T-helper 1 cell treated with Interleukin-12 subunit alpha and Interleukin-12 subunit beta and Interleukin-4 antibody, amounts not matched to agents 30 ng/mL and 1 ng/mL, for 36 hours (primary cell): Measurements from ENCODE around the gene PSMD11. TPM values are rescaled to one million over a fixed set of nuclear protein-coding genes. Genes with fewer than 3 reads are reported as not detected.
"Not testable (repeated sequence)": the region's sequence is repeated elsewhere in the genome, so short reads cannot be mapped to it uniquely, and the experiment has no call there.

Source experiments
- intact Hi-C: fragments of 100-400 bp; cut with micrococcal nuclease; formaldehyde crosslinking; loops from one replicate; pipeline ENCODE4 v1.15.1; 2024
- total RNA-seq: library from RNA; stranded (reverse); gene quantifications from 2 replicates; pipeline ENCODE4 v1.2.3, GENCODE V29; 2022

The PSMD11 gene
- total RNA-seq = 133 and 145 TPM in 2 replicates

DNA sequence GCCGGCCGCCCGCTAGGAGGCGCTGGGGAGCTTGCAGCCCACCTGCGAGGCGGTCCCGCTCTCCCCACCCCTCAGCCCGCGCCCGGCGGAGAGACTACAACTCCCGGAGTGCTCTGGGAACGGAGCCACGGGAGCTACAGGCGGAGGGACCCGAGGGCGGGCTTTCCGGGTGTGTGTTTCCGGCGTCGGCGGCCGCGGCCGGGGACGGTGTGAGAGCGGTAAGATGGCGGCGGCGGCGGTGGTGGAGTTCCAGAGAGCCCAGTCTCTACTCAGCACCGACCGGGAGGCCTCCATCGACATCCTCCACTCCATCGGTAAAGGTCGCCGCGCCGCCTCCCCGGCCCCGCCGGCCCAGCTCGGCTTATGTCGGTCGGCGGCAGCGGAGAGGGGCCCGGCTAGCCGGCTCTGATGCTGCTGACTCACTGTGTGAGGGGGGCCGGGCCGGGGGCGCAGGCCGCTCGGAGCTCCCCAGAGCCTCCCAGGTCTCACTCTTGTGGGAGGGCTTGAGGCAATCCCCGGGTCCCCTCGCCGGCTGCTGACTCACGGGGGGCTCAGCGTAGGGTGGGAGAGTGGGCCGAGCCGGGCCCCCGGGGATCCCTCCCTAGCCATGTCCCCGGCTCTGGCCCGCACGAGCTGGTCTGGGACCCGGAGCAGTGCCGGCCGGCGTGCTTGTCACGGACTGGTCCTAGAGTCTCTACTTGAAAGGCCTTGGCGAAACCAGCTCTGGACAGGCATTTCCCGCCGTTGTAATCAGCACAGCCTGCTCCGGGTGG lies at the start of gene PSMD11:
Gene PSMD11, plus strand, starts transcription at position 210 of the 773 bp plus-strand sequence. Its CDS starts 14 bp downstream, at position 224.
- intact Hi-C loops = loop anchor here (1.0 to 5.0 kb wide), 7 partner anchors 17 to 543 kb away; partner anchors contain the start of genes MYO1D, UTP6 and ZNF207

DNA sequence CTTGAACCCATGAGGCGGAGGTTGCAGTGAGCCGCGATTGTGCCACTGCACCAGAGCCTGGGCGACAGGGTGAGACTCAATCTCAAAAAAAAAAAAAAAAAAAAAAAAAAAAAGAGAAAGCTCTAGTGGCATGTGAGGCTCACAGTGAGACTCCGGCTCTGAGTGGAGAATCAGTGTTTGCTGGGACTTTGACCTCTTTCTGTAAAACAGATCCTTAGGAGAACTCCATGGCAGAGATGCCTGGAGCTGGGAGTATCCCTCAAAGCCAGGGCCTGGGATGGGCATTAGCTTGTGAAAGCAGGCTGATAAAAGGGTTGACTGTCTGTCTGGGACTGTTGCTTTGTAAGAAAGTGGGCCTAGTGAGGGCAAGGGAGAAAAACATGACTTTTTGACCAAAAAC lies 48.0 kb upstream of the PSMD11 start:
- intact Hi-C loops = no loop called here

DNA sequence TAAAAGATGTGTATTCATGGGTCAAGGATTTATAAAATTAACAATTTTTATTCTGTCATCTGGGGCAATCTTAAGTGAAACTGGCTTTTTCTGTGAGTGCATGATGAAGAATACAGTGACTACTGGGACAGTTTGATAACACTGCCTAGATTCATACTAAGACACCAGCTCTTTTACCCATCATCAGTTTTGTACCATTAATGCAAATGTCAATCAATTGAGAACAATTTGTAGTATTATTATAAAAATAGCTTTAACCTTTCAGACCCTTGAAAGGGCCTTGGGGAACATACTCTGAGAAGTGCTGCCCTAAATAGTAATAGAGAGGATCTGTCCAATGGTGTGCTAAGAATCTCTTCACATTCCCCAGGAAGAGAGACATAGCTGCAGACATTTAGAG lies 45.4 kb upstream of the PSMD11 start:
- intact Hi-C loops = no loop called here

DNA sequence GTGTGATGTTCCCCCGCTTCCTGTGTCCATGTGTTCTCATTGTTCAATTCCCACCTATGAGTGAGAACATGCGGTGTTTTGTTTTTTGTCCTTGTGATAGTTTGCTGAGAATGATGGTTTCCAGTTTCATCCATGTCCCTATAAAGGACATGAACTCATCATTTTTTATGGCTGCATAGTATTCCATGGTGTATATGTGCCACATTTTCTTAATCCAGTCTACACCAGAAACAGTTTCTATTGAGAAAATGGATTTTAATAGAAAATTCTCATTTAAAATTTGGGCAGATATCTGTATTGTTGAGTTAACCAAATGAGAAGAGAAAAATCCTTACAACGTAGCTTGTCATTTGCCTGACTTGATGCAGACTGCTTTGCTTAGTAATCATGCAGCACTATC lies 34.2 kb upstream of the PSMD11 start:
- intact Hi-C loops = not testable (repeated sequence)

DNA sequence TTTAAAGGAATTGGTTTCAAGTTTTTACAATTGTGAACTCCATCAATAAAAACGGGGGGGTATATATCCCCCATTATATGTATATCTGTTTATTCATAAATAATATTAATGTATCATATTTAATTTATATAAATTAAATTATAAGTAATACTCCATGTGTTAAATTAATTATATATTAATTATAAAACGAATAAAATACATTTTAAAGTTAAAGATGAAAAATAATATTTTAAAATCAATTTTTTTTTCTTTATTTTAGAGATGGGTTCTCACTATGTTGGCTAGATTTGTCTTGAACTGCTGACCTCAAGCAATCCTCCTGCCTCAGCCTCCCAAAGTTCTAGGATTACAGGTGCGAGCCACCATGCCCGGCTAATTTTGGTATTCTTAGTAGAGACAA lies 17.4 kb upstream of the PSMD11 start:
- intact Hi-C loops = no loop called here

DNA sequence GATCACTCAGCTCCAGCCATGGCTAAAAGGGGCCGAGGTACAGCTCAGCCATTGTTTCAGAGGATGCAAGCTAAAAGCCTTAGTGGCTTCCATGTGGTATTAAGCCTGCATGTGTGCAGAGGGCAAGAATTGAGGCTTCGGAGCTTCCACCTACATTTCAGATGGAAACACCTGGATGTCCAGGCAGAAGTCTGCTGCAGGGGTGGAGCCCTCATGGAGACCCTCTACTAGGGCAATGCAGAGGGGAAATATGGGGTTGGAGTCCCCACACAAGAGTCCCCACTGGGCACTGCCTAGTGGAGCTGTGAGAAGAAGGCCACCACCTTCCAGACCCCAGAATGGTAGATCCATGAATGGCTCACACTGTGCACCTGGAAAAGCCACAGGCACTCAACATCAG lies 14.7 kb upstream of the PSMD11 start:
- intact Hi-C loops = no loop called here

DNA sequence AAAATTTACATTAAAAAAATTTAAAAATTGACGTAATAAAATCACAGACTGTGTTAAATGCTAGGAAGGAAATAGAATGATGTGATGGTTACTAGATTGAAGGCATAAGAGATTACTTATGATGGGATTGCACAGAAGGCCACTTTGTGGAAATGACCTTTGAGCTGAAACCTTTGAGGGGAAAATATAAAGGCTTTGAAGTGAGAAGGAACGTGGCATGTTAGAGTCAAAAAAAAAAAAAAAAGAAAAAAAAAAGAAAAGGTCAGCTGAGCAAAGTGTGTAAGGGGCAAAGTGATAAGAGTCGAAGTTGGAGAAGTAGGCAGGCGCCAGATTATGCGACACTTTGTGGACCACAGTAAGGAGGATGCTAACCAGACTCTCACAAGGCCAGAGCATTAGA lies 3.6 kb upstream of the PSMD11 start:
- intact Hi-C loops = no loop called here

DNA sequence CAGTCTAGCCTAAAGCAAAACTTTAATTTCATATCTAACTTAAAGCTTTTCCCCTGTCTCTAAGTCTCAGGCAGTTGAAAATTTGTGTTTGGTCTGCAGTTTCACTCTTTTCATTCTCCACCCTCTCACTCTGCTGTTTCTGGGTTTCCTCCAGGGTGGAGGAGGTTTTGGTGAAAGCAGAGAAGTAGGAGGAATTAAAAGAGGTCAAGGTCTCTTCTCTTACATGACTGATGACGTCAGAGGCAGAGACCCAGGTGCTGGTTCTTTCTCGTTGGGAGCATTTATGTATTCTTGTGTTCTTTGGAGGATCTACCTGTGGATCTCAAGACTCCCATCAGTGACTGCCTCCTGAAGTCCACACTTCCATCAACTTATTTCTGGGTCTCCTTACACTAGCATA lies 2.4 kb upstream of the PSMD11 start:
- intact Hi-C loops = no loop called here

DNA sequence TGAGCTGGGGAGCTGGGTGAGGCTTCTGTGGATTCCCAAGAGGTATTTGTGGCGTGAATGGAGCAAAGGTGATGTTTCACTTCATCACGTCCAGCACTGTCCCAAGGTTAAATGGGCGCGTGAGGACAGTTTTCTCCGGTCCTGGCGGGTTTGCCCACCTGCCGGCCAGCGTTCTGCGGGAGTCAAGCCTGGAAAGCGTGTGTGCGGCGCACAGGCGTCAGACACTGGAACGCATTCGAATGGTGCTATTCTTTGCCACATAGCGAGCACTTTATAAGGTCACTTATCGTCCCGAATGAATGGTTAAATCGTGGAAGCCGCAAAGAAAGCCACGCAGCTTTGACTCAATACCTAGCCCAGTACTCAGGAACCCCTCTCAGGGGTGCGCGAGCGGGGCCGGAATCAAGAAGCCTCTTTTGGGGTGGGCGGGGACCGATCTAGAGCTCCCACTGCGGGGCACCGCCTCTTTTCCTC lies 446 bp upstream of the PSMD11 start:
- intact Hi-C loops = loop anchor here (1.0 kb wide), 5 partner anchors 43 to 543 kb away; partner anchors contain the start of genes MYO1D, UTP6 and ZNF207

DNA sequence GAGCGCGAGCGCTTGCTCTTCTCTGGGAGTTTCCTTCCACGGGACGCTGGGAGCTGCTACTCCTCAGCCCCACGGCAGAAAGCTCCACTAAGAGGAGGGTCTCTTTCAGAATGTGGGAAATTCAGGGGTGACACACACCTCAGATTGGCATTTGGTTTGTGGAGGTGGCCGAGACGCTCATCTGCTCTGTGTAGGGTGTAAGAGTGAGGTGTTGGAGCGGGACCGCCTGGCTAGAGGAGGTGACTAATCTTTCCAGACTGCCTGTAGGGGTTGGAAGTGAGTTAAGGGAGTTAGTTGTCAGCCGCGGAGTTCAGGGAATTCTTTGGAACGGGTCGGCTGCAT lies 735 bp downstream of the PSMD11 start:
- intact Hi-C loops = loop anchor here (1.0 to 5.0 kb wide), 2 partner anchors 16 to 77 kb away; no protein-coding TSS in a partner anchor

DNA sequence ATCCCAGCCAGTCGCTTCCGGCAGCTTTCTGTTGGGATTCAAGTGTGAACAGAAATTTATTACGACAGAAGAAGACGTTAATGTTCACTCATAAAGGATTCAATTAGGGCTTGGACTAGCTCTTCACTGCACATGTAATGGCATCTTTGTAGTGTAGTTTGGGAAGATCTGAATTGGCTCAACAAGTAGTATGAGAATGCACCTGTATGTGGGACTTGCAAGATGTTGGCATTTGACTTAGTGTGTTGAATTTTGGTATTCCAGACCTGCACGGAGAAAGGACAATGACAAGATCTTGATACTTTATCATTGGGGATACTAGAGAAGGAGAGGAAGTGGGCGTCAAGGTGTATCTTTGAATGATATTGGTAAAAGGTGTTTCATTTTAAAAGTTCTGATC lies 1.2 kb downstream of the PSMD11 start:
- intact Hi-C loops = loop anchor here (1.0 to 5.0 kb wide), 2 partner anchors 16 to 77 kb away; no protein-coding TSS in a partner anchor

DNA sequence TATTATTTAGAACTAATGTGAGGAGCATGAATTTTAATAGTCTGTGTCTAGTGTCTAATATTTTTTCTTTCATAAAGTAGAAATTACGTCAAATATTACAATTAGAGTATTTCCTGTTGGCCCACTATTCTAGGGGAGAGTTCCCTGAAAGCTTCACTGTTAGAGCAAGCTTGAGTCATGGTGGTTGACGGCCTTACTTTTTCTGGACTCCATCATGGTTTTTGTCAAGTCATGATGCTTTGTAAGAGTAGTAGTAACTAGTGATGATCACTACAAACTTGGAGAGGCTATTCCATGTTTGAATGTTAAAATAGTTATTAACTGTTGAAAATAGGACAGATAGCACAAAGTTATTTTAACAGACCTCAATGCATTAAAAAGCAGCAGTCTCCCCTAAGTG lies 1.7 kb downstream of the PSMD11 start:
- intact Hi-C loops = loop anchor here (1.0 to 5.0 kb wide), 2 partner anchors 15 to 76 kb away; no protein-coding TSS in a partner anchor

DNA sequence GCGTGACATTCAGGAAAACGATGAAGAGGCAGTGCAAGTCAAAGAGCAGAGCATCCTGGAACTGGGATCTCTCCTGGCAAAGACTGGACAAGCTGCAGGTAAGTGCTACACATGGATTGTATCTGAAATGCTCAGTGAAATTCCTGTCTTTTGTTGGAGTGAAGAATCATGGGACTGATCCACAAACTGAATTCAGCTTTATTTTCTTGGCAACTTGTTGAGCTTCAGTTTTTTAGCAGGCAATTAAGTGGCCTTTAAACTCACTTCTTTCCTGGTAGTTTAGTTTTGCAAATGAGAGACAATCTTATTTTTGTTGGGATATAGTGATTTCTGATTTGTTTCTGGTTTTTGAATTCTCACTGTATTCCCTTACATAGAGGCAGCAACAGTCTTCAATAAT lies 2.6 kb downstream of the PSMD11 start:
- intact Hi-C loops = loop anchor here (5.0 kb wide), 1 partner anchor 75 kb away; no protein-coding TSS in a partner anchor

DNA sequence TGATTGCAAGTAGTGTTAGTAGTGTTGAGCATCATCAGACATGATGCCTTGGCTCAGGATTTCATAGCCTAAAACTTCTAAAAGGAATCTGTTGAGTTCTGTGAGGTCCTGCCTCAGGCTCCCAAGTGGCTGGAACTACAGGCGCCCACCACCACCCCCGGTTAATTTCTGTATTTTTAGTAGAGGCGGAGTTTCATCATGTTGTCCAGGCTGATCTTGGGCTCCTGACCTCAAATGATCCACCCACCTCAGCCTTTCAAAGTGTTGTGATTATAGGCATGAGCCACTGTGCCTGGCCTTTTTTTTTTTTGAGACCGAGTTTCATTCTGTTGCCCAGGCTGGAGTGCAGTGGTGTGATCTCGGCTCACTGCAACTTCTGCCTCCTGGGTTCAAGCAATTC lies 5.7 kb downstream of the PSMD11 start:
- intact Hi-C loops = loop anchor here (5.0 kb wide), 1 partner anchor 72 kb away; no protein-coding TSS in a partner anchor

DNA sequence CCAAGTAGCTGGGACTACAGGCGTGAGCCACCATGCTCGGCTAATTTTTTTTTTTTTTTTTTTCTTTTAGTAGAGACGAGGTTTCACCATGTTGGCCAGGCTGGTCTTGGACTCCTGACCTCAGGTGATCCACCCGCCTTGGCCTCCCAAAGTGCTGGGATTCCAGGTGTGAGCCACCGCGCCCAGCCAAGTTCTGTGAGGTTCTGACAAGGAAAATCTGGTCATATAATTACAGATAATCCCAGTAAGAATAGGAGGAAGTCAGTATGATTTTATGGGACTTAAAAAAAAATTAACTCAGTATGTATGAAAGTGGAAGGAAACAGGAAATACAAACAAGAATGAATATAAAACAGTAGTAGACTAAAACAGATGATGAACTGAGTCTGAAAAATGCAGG lies 6.1 kb downstream of the PSMD11 start:
- intact Hi-C loops = not testable (repeated sequence)

DNA sequence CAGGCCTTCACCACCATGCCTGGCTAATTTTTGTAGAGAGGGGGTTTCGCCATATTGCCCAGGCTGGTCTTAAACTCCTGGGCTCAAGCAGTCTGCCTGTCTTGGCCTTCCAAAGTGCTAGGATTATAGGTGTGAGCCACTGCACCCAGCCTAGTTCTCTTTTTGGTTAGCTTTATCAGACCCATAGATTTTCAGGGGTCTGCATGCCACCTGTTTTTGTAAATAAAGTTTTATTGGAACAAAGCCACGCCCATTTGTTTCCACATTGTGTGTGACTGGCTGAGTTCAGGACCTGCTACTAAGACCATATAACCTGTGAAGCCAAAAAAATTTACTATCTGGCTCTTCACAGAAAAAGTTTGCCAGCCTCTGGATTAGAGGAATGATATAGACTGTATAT lies 7.6 kb downstream of the PSMD11 start:
- intact Hi-C loops = no loop called here

DNA sequence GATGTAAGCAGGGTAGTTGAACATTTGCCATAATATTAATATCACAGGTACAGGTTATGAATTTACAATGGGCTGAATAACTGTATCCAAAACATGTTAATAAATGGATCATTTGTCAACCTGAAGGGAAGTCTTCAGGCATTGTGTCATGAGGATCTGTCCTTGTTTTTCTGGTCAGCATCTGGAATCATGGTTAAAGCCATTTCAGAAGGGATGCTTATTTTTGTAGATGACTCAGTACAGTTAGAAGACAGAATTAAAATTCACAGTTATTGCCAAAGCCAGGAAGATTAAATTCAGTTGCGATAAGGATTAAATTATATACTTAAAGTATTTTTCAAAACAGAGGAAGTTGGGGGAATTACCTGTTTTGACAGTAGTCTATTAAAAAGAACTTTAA lies 8.0 kb downstream of the PSMD11 start:
- intact Hi-C loops = no loop called here

DNA sequence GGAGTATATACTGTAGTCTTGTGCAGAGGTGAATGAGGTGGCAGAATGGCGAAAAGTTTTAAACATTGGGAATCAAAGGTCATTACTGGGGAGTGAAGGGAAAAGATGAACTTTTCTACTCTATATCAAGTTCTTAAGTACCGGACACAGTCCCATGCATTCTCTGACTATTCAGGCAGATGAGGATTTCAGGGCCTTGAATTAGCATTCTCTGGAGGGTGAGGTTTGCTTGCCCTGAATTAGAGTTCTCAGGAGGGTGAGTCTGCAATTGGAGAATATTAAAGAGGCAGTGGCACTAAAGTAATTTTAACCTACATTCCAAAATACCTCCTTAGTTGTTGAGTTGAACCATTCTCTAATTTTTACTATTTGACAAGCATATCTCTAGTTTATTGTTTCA lies 9.1 kb downstream of the PSMD11 start:
- intact Hi-C loops = no loop called here

DNA sequence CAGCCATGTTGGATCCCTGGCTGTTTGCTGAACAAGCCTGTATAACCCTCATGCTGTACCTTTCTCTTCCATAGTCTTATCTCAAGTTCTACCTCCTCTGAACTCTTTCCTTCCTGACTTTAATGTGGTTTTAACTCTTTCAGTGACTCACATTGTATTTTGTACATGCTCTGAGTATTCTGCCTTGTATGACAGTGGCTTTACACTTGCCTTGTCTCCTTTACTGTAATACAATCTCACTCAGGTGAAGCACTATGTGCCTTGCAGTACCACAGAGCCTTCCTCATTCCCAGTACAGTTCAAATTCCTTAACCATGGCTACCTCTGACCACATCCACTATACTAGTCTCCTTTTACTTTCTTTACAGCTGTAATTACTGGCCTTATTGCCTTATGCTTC lies 14.1 kb downstream of the PSMD11 start:
- intact Hi-C loops = no loop called here

DNA sequence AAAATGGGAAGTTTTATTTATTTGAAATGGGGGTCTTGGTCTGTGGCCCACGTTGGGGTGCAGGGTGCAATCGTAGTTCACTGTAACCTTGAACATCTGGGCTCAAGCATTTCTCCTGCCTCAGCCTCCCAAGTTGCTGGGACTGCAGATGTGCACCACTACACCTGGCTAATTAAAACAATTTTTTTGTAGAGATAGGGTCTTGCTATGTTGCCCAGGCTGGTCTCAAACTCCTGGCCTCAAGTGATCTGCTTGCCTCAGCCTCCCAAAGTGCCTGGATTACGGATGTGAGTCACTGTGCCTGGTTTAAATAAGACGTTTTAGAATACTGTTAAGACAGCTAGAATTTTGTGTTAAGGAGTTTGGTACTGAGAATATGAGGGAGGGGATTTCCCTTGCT lies 15.7 kb downstream of the PSMD11 start:
- intact Hi-C loops = no loop called here

DNA sequence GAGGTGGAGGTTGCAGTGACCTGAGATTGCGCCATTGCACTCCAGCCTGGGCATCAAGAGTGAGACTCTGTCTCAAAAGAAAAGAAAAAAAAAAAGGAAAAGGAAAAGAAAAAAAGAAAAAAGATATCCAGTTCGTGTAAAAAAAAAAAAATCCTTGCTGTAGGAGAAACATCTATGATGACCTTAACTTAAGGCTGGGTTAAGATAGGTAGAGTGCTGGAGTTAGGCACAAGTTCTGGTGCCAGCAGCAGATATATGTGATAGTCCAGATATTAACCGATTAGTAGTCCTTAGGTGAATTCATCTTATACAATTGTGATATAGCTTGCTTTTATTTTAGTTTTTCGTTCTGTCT lies 17.2 kb downstream of the PSMD11 start:
- intact Hi-C loops = loop anchor here (1.0 kb wide), 5 partner anchors 16 to 294 kb away; no protein-coding TSS in a partner anchor

DNA sequence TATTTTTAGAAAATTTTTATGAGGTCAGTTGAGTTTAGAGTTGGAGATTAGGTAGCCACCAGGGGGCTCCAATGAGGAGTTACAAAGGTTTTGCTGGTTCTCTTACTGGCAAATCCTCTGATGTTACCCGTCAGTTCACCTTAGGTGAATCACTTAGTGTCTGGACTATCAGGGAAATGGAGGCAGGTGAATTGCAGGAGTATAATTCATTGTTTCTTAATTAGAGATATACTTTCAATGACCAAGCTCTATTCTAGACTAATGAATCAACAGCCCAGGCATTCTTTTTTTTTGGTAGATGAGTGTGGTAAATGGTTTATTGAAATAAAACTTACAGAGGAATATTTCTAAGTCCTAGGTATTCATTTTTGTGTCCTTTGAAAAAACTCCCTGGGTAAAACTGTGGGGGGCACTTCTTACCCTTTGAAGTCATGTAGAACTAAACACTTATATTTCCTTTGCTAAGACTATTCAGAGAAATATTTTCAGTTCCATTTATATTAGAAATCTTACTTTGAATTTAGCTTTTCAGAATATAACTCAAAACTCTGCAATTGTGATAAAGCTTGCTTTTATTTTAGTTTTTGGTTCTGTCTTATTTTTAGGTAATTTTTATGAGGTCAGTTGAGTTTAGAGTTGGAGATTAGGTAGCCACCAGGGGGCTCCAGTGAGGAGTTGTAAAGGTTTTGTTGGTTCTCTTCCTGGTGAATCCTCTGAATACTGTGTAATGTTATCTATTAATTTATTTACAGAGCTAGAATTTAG lies 17.7 kb downstream of the PSMD11 start:
- intact Hi-C loops = loop anchor here (1.0 to 2.0 kb wide), 6 partner anchors 17 to 293 kb away; no protein-coding TSS in a partner anchor
